Fibroblast of mammary gland (primary cell): ENCODE results near the gene FAM13B.

Source experiments
- DNase-seq: peaks from one replicate; pipeline ENCODE4 v3.0.0-alpha.2; 2010; ENCODE audit warnings: low read depth
- H3K4me3 ChIP-seq: 2 replicates; pipeline ENCODE4 v1.5.1; 2011; ENCODE audit warnings: low read depth, mild to moderate bottlenecking, low read length, moderate library complexity; ENCODE audit not compliant: control insufficient read depth
- CTCF ChIP-seq: conservative IDR thresholded peaks from 2 replicates; pipeline ENCODE4 v1.5.1; 2011; ENCODE audit warnings: low read depth, low read length, inconsistent platforms; ENCODE audit not compliant: control insufficient read depth, insufficient read depth

FAM13B gene

GRCh38 chr5:138038826-138039225 lies 5.9 kb upstream of the FAM13B start:
- no peak for DNase-seq
- H3K4me3 ChIP-seq: no peak overlapping the region
- TF ChIP-seq CTCF: no peak

- no peak for TF ChIP-seq CTCF
- no peak overlapping the region for H3K4me3 ChIP-seq
- no peak for DNase-seq
Measured at GRCh38 chr5:138037907-138038633, 5.2 kb upstream of the FAM13B start.

GRCh38 chr5:138037271-138037670 lies 4.4 kb upstream of the FAM13B start:
- TF ChIP-seq CTCF: no peak
- no peak for DNase-seq
- no peak overlapping the region for H3K4me3 ChIP-seq

GRCh38 chr5:138035605-138036537 lies 3.0 kb upstream of the FAM13B start:
- no peak overlapping the region for H3K4me3 ChIP-seq
- peak; percentile 93 for TF ChIP-seq CTCF
- peak; percentile 91 for DNase-seq

GRCh38 chr5:138033907-138034306 lies 1.0 kb upstream of the FAM13B start:
- no peak overlapping the region for H3K4me3 ChIP-seq
- peak; percentile 54 for DNase-seq
- no peak for TF ChIP-seq CTCF

GRCh38 chr5:138033386-138033808 lies 518 bp upstream of the FAM13B start:
- no peak for DNase-seq
- TF ChIP-seq CTCF: no peak

More at GRCh38 chr5:138033386-138033808, 518 bp upstream of the FAM13B start:
- H3K4me3 ChIP-seq: peak overlapping the region; percentile 91
